ENCODE measurements around the gene DSC1.

Gene DSC1

GRCh38 chr18:31102941-31103340, 59.7 kb downstream of the DSC1 start:
- DNase-seq, result peak; percentile 15

- peak; percentile 33 for DNase-seq
Measured at GRCh38 chr18:31102025-31102684, 60.5 kb downstream of the DSC1 start, which contains the start of gene DSC2. DSC2 (minus strand) TSS chr18:31102421; CDS start chr18:31101971, 450 bp downstream.

- DNase-seq, result peak; percentile 21
Measured at GRCh38 chr18:31101183-31102024, 61.3 kb downstream of the DSC1 start.

GRCh38 chr18:31100436-31101182, 62.0 kb downstream of the DSC1 start:
- DNase-seq, result peak; percentile 26

GRCh38 chr18:31099450-31100230, 63.0 kb downstream of the DSC1 start:
- peak; percentile 6 for DNase-seq

- no peak for DNase-seq
Measured at GRCh38 chr18:31098878-31099277, 63.8 kb downstream of the DSC1 start.

GRCh38 chr18:31097666-31098065, 65.0 kb downstream of the DSC1 start:
- no peak for DNase-seq

- DNase-seq, result no peak
Measured at GRCh38 chr18:31093880-31094279, 68.8 kb downstream of the DSC1 start.

GRCh38 chr18:31093294-31093693, 69.4 kb downstream of the DSC1 start:
- no peak for DNase-seq

GRCh38 chr18:31091350-31091749, 71.3 kb downstream of the DSC1 start:
- no peak for DNase-seq

GRCh38 chr18:31088532-31088931, 74.1 kb downstream of the DSC1 start:
- no peak for DNase-seq

GRCh38 chr18:31079973-31080372, 82.7 kb downstream of the DSC1 start:
- DNase-seq, result no peak
